GM23248 (cell line): Measurements from ENCODE around the gene NDEL1. TPM values are rescaled to one million over a fixed set of nuclear protein-coding genes. Genes with fewer than 3 reads are reported as not detected.

Experiments
- DNase-seq: peaks from one replicate; pipeline ENCODE4 v3.0.0-alpha.2; 2015
- H2AFZ ChIP-seq: fragments of 200-600 bp; sonication (generic); 2 replicates; pipeline ENCODE4 v1.6.1; 2016; ENCODE audit warnings: antibody characterized with exemption
- H3F3A ChIP-seq: fragments of 200-600 bp; sonication (generic); 2 replicates; pipeline ENCODE4 v1.6.1; 2016; ENCODE audit warnings: mild to moderate bottlenecking, antibody characterized with exemption, mixed run types; ENCODE audit not compliant: insufficient read depth
- H3K27ac ChIP-seq: fragments of 200-600 bp; sonication (generic); 2 replicates; pipeline ENCODE4 v1.5.1; 2016; ENCODE audit warnings: mild to moderate bottlenecking
- H3K27me3 ChIP-seq: fragments of 200-600 bp; sonication (generic); replicated peaks from 2 replicates; pipeline ENCODE4 v1.6.1; 2016; ENCODE audit warnings: mild to moderate bottlenecking; ENCODE audit not compliant: insufficient read depth
- H3K36me3 ChIP-seq: fragments of 200-600 bp; sonication (generic); 2 replicates; pipeline ENCODE4 v1.6.1; 2016; ENCODE audit warnings: low read depth, mild to moderate bottlenecking
- H3K4me1 ChIP-seq: fragments of 200-600 bp; sonication (generic); 2 replicates; pipeline ENCODE4 v1.6.1; 2016; ENCODE audit warnings: mild to moderate bottlenecking; ENCODE audit not compliant: insufficient read depth
- H3K4me2 ChIP-seq: fragments of 200-600 bp; sonication (generic); one replicate; pipeline ENCODE4 v1.6.1; 2016; ENCODE audit warnings: mild to moderate bottlenecking; ENCODE audit not compliant: unreplicated experiment
- H3K4me3 ChIP-seq: fragments of 200-600 bp; sonication (generic); 2 replicates; pipeline ENCODE4 v1.5.1; 2016; ENCODE audit warnings: mild to moderate bottlenecking
- H3K79me2 ChIP-seq: fragments of 200-600 bp; sonication (generic); 2 replicates; pipeline ENCODE4 v1.6.1; 2016; ENCODE audit warnings: mild to moderate bottlenecking; ENCODE audit not compliant: insufficient read depth
- H3K9ac ChIP-seq: fragments of 200-600 bp; sonication (generic); 2 replicates; pipeline ENCODE4 v1.6.1; 2016; ENCODE audit warnings: mild to moderate bottlenecking
- H3K9me2 ChIP-seq: fragments of 200-600 bp; sonication (generic); 2 replicates; pipeline ENCODE4 v1.6.1; 2016; ENCODE audit warnings: mixed run types, mild to moderate bottlenecking, moderate library complexity; ENCODE audit not compliant: insufficient read depth
- H3K9me3 ChIP-seq: fragments of 200-600 bp; sonication (generic); one replicate; pipeline ENCODE4 v1.6.1; 2017; ENCODE audit warnings: low read depth
- H4K20me1 ChIP-seq: fragments of 200-600 bp; sonication (generic); 2 replicates; pipeline ENCODE4 v1.6.0; 2016; ENCODE audit not compliant: insufficient read depth
- EZH2 ChIP-seq: fragments of 200-600 bp; sonication (generic); IDR thresholded peaks from 2 replicates; pipeline ENCODE4 v1.6.1; 2018; ENCODE audit warnings: antibody characterized with exemption, mild to moderate bottlenecking; ENCODE audit not compliant: insufficient read depth, poor library complexity, severe bottlenecking
- EZH2phosphoT487 ChIP-seq: fragments of 200-600 bp; sonication (generic); IDR thresholded peaks from 2 replicates; pipeline ENCODE4 v1.6.1; 2018; ENCODE audit warnings: antibody characterized with exemption, moderate library complexity, mild to moderate bottlenecking, low read depth; ENCODE audit not compliant: insufficient read depth
- WGBS, 2 experiments: methylation state at CpG; one replicate each; pipeline ENCODE4 v1.1.6; 2015 to 2017; ENCODE audit warnings: low lambda C conversion rate in 2 of 2, low coverage in 1 of 2; ENCODE audit errors: missing lambda C conversion rate in 2 of 2; 5-methylcytosine and 5-hydroxymethylcytosine counted together
- in situ Hi-C: fragments of 300-500 bp; cut with MboI; formaldehyde crosslinking; loops from 2 replicates; pipeline ENCODE4 v1.15.0; 2020
- polyA plus RNA-seq: library from polyadenylated mRNA; unstranded; fragments of >200 nt; fragmentation: Nextera tagmentation; extraction: Ambion mirVana; gene quantifications from 2 replicates; pipeline ENCODE4 v1.2.1, GENCODE V29; 2016
- total RNA-seq: library from RNA; depleted of rRNA; stranded (reverse); fragments of >200 nt; shearing (Covaris generic); gene quantifications from 2 replicates; pipeline ENCODE4 v1.2.3, GENCODE V29; 2014

NDEL1 gene
- total and polyA plus RNA-seq, 2 experiments from 2014 or later, result 74.9 to 111 TPM

DNA sequence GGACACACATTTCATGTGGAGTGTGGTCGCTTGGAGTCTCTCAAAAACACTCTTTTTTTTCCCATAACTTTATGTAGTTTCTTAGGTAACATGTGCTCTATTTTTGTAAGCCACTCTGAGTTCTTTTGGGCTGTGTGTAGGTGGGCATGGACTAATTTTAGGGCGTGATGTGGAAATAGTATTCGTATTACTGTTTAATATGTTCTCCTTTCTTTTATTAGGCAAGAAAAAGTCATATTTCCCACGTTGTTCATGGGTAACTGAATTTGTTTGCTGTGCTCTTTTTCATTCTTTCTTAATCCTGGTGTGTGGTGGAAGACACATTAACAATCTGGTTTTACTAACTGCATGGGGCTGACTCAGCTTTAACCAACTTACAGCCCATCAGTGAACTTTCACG is 27.4 kb downstream of the NDEL1 start:
- peaks cover 64% of the 10 kb centered on the region for H3K36me3 ChIP-seq
- H4K20me1 ChIP-seq, result peaks cover 3% of the 10 kb centered on the region
- H3K4me3 ChIP-seq, result 0 out of 2 replicates have a peak overlapping the region, but pooled peaks have one; percentile 10
- peak overlapping the region; percentile 79 for H3K9ac ChIP-seq
- DNase-seq, result peak; percentile 93
- in situ Hi-C loops, result no loop called here
- peaks cover 39% of the 10 kb centered on the region for H3K4me1 ChIP-seq
- H3K27ac ChIP-seq, result peak overlapping the region; percentile 95
- H3F3A ChIP-seq, result peaks cover 57% of the 10 kb centered on the region
- H3K9me3 ChIP-seq, result no peaks in the 10 kb centered on the region
- no peak overlapping the region for H2AFZ ChIP-seq
- TF ChIP-seq EZH2phosphoT487, result no peak
- TF ChIP-seq EZH2, result no peak
- 3 to 4% methylated on average over 5 of the region's 5 CpGs for WGBS, 2 experiments
- H3K79me2 ChIP-seq, result peaks cover 93% of the 10 kb centered on the region
- H3K9me2 ChIP-seq, result no peaks in the 10 kb centered on the region
- H3K27me3 ChIP-seq, result no peaks in the 10 kb centered on the region
- peak overlapping the region; percentile 36 for H3K4me2 ChIP-seq

DNA sequence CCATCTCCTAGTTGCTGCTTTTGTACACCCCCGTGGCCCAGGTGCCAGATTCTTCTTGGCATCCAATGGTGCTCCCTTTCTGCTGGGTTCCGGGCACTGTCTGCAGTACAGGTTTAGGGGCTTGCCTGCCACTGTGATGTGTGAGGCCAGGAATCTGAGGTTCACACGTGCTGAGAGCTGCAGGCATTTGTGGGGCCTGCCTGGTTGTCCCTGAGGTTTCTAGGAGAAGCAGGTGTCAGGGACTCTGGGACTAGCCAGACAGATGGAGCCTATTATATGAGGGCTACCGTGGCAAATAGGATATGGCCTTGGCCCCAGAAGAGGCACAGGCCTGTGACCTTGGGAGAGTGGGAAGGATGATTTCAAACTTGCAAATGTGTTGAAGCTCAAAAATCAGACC is 29.3 kb downstream of the NDEL1 start:
- no peak overlapping the region for H3K4me3 ChIP-seq
- H3K9ac ChIP-seq, result no peak overlapping the region
- peaks cover 38% of the 10 kb centered on the region for H3F3A ChIP-seq
- WGBS, 2 experiments, result 38 to 45% methylated on average over 4 of the region's 4 CpGs
- H3K27ac ChIP-seq, result no peak overlapping the region
- H3K9me2 ChIP-seq, result no peaks in the 10 kb centered on the region
- H3K4me2 ChIP-seq, result no peak overlapping the region
- peaks cover 60% of the 10 kb centered on the region for H3K36me3 ChIP-seq
- H3K9me3 ChIP-seq, result no peaks in the 10 kb centered on the region
- no peaks in the 10 kb centered on the region for H3K27me3 ChIP-seq
- in situ Hi-C loops, result no loop called here
- no peak for TF ChIP-seq EZH2phosphoT487
- H2AFZ ChIP-seq, result no peak overlapping the region
- peaks cover 39% of the 10 kb centered on the region for H3K4me1 ChIP-seq
- peaks cover 93% of the 10 kb centered on the region for H3K79me2 ChIP-seq
- DNase-seq, result no peak
- peaks cover 3% of the 10 kb centered on the region for H4K20me1 ChIP-seq

GRCh38 chr17:8465356-8465755 is 29.7 kb downstream of the NDEL1 start:
- no peak overlapping the region for H3K27ac ChIP-seq
- 48 to 51% methylated on average over 8 of the region's 8 CpGs for WGBS, 2 experiments
- TF ChIP-seq EZH2phosphoT487 (no peak), EZH2 (no peak)
- peaks cover 3% of the 10 kb centered on the region for H4K20me1 ChIP-seq
- H3K4me3 ChIP-seq, result no peak overlapping the region
- H3K36me3 ChIP-seq, result peaks cover 59% of the 10 kb centered on the region
- peaks cover 34% of the 10 kb centered on the region for H3F3A ChIP-seq
- H3K4me1 ChIP-seq, result peaks cover 39% of the 10 kb centered on the region
- no peaks in the 10 kb centered on the region for H3K27me3 ChIP-seq
- H3K9ac ChIP-seq, result peak overlapping the region; percentile 25; the same call in 1 of the 2 replicates
- DNase-seq, result no peak
- H3K9me3 ChIP-seq, result no peaks in the 10 kb centered on the region
- in situ Hi-C loops, result no loop called here
- H3K79me2 ChIP-seq, result peaks cover 93% of the 10 kb centered on the region
- no peak overlapping the region for H2AFZ ChIP-seq
- no peak overlapping the region for H3K4me2 ChIP-seq
- H3K9me2 ChIP-seq, result no peaks in the 10 kb centered on the region

DNA sequence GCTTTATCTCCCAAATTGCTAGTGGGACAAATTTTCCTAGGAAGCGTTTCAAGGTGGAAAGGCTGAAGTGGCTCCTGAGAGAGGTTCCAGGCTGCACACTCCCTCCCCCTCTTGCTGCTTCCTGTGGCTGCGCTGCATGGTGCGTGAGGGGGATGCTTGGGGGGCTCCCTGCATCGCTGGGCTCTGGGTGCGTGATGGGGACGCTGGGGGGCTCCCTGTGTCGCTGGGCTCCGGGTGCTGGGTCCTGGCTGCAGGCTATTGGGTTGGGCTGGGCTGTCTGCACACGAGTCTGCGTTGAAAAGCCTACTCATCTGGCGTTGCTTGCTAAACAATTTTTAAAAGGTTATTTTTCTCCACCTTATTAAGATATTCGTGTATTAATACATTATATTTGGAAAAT is 30.1 kb downstream of the NDEL1 start:
- peak overlapping the region; percentile 25; the same call in 1 of the 2 replicates for H3K9ac ChIP-seq
- no peaks in the 10 kb centered on the region for H3K9me2 ChIP-seq
- H3K4me1 ChIP-seq, result peaks cover 39% of the 10 kb centered on the region
- H3K79me2 ChIP-seq, result peaks cover 93% of the 10 kb centered on the region
- H4K20me1 ChIP-seq, result peaks cover 3% of the 10 kb centered on the region
- peaks cover 30% of the 10 kb centered on the region for H3F3A ChIP-seq
- no peaks in the 10 kb centered on the region for H3K27me3 ChIP-seq
- peaks cover 55% of the 10 kb centered on the region for H3K36me3 ChIP-seq
- no peak overlapping the region for H3K4me3 ChIP-seq
- TF ChIP-seq EZH2phosphoT487 (no peak), EZH2 (no peak)
- DNase-seq, result no peak
- WGBS, 2 experiments, result 28 to 51% methylated on average over 11 to 12 of the region's 12 CpGs
- H2AFZ ChIP-seq, result no peak overlapping the region
- no peaks in the 10 kb centered on the region for H3K9me3 ChIP-seq
- H3K4me2 ChIP-seq, result no peak overlapping the region
- peak overlapping the region; percentile 58 for H3K27ac ChIP-seq
- in situ Hi-C loops, result no loop called here

DNA sequence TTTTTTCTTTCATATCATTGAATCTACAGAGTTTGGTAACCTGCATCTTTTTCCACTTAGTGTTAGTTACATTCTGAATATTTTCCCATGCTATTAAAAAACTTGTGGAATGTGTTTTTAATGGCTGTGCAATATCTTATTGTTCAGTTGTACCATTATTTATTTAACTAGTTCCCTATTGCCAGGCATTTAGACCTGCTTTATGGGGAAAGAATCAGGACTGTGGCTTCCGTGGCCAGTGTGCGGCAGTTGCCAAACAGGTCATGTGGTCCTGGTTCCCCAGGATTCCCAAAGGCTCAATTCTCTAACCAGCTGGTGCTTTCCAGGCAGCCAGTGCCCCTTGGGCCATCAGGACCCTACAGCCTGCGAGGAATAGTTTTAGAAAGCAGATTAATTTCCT is 30.8 kb downstream of the NDEL1 start:
- TF ChIP-seq EZH2 (no peak), EZH2phosphoT487 (no peak)
- Histone ChIP-seq H3K4me1 (peaks cover 39% of the 10 kb centered on the region), H2AFZ (no peak overlapping the region), H3K27me3 (no peaks in the 10 kb centered on the region), H3K27ac (peak overlapping the region; percentile 58), H3K4me2 (no peak overlapping the region), H3K9me2 (no peaks in the 10 kb centered on the region), H3K4me3 (no peak overlapping the region), H3K36me3 (peaks cover 53% of the 10 kb centered on the region), H3K9me3 (no peaks in the 10 kb centered on the region), H3F3A (peaks cover 23% of the 10 kb centered on the region), H3K79me2 (peaks cover 93% of the 10 kb centered on the region), H3K9ac (peak overlapping the region; percentile 48), H4K20me1 (peaks cover 3% of the 10 kb centered on the region)
- 79 to 86% methylated on average over 3 of the region's 3 CpGs for WGBS, 2 experiments
- in situ Hi-C loops, result no loop called here
- peak; percentile 67 for DNase-seq
